ENCODE results near the gene ZACN.

Gene ZACN

DNA sequence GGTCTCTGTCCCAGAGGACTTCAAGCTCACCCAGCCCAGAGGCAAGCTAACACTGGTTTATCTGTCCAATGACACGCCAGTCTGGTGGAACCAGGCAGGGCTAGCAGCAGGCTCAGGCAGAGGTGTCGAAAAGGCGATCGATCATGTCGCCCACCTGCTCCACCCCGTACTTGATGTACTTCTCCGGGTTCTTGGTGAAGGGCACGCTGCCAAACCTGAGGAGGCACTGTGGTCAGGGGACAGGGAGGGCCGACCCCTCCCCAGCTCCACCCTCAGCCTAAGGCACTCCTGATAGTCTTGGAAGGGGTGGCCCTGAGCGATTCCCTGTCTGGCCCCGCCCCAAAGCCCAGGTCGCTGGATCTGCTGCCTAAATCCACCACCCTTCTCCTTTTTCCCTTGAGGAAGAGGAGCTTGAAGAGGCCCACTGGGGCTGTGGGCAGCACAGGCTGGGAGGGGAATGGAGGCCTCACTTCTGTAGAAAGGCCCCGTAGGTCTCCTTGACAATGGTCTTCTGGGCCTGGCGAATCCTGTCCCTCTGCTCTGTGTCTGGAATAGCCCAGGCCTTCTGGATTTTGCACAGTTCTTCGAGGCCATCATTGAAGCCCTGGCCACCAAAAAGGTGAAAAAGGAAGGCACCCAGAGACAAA, 4.7 kb downstream of the ZACN start:
- DNase-seq: no peak

DNA sequence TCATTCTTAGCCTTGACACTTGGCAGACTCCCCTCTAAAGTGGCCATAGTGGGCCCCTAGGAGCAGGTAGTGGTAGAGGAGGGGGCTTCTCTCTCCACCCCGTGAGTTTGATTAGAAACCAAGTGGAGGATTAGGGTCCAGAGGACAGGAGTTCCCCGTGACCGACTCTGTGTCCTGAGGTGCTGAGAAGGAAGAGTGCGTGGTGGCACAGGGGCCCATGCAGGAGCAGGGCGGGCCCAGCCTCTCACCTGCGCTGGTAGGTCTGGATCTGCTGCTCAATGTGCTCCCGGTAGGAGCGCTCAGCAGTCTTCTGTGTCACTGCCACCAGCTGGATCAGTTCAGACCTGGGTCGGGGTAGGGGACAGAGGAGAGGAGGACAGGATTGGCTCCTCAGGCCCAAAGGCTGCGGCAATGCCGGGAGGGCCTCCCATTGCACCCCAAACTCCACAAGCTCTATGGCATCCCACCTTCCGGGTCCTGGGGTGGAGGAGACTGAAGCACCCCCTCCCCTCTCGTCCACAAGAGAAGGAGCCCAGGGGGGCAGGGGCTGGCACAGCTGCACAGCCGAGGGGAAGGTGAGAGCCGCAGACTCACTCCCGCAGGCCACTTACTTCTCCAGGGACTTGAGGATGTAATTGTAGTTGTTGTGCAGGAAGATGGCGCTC, 6.2 kb downstream of the ZACN start:
- DNase-seq: no peak

DNA sequence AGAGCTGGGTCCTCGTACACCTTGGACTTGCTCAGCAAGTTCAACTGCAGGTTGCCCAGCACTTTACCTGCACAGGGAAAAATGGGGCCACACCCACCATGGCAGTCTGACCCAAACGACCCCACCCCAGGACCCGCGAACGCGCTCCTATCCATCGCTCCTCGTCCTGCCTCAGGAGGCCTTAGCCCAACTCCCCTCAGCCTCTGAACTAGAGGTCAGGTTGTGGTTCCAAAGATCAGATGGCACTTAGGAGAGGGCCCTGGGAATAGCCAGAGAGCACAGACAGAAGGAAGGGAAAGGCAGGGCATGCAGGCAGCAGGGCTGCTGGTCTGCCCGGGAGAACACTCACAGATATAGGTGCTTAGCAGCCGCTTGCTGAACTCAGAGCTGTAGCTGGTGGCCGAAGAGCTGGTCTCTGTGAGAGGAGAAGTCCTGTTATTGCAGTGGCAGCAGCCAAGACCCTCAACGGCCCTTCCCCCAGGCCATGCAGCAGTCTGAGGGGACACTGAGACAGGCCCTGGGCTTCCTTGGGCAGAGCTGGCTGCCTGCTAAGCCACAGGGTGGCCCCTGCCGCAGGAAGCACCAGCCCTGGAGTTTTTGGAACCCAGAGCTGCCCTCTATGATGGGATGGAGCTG, 6.9 kb downstream of the ZACN start:
- DNase-seq: no peak

DNA sequence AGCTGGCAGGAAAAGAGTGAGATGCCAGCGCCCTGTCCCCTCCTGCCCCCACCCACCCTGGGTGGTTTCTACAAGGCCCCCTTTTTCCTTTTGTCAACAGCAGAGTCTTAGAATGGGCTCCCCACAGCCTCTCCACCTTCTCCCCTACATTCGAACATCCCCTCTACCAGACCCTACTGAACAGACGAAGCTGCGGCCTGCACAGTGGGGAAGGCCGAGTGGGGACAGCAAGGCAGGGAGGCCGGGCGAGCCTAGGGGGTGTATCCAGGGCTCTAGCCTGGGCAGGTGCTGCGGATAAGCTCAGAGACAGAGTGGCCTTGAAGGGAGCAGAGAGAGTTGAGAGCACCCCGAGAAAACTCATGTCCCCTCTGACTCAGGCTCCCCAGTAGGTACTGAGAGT, 7.4 kb downstream of the ZACN start:
- DNase-seq: no peak

DNA sequence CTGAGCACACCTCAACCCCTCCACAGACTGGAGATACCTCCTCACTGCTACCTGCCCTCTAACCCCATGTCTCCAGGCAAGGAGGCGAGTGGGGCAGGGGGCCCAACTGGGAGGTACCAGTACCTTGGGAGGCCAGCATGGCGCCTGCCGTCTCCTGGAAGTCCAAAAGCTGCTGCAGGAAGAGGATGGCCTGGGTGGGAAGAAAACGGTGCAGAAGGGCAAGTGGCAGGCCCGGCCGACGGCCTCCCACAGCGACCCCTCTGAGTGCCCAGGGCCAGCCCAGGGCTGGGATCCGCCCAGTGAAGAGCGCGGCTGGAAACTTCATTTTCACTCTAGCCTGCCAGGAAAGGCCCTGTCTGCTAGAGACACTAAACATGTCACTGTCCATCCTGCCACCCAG, 8.5 kb downstream of the ZACN start:
- DNase-seq: no peak

DNA sequence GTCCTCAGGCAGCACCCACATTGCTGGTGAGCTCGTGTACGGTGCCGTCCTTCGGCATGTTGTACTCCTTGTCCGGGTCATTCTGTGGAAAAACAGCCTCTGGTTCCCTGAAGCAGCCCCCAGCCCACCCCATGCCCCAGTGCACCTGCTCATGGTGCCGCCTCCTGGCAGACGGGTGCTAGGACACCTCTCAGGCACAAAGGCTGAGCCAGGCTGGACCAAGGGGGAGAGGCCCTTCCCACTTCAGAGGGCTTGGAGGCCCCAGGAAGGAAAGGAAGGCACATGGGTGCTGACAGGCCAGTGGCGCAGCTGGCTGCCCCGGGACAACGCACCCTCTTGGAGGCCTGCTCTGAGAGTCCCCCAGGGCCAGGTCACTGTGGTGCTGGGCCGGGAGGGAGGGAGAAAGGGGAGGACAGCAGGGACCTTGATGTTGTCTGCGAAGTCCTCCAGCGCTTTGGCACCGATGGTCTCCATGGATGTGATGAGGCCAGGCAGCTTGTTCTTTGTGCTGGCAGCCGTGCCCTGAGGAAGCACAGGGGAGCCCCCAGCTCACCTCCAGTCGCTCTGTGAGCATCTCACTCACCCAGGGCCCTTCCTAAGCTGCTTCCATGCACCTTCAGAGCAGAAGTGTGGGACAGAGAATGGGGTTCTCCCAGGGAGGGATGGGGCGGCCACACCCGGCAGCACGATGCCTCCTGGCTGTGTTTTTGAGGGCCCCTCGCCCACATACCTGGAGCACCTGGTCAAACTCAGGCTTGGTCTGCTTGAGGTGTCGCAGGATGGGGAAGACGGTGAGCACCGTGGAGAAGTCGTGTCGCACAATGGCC, 9.3 kb downstream of the ZACN start:
- no peak for DNase-seq

DNA sequence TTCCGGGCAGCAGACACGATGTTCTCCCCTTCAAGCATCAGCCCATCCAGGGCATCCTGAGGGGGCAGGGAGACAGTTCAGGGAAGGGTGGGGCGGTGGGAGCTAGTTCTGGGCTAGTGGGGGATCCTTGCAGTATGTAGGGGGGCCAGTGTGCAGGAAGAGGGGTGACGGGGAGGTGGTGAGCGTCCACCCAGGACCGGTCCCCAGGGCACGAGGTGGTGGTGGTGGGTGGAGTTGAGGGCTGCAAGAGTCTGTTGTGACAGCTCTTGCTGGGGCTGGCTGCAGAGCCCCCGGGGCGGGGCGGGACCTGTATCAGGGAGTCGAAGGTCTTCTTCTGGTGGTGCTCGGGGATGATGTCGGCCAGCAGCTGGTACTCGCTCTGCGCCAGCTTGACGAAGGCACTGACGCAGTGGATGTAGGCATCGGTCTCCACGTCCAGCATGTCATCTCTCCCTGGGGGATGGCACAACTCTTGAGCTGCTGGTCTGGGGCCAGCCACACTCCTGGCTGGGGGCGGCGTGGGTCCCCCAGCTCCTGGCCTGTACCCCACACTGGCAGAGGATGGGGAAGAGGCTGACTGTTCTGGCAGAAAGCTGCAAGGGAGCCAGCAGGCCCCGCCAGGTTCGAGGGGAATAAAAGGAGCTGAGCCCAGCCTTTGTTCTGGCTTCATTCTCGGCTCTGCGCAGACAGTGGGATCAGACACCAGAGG, 10.0 kb downstream of the ZACN start:
- DNase-seq: no peak

DNA sequence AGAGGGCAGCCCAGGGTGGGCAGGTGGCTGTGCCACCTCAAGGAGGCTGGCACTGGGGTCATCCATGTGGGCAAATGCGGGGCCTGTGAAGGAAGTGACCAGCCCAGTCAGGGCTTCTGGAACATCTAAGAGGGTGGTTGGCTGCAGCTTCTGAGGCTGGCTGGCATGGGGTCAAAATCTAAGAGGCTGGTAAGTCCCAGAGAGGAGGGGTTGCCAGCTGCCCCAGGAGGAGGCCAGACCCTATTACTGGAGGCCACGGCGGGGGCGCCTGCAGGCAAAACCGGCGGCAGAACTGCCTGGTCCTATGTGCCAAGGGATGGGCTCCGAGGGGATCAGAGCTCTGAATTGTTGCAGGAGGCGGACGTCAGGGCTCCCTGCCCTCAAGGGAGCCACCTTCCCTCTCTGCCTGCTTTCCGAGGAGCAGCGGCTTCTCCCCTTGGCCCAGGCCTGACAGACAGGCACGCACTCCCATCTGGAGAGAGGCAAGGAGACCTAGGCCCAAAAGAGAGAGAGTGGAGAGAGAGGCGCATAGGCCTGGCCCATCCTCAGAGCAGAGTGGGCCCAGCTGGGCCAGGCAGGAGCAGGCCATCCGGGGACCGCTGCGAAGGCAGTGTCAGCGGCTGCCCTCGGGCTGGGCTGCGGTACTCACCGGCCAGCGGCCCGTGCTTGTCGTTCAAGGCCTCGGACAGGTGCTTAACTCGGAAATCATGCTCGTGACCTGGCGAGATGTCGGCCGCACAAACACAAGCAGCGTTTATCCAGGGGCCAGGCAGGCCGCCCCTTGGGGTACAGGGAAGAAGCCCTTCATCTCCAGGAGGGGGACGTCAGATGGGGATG, 10.9 kb downstream of the ZACN start:
- DNase-seq: no peak

DNA sequence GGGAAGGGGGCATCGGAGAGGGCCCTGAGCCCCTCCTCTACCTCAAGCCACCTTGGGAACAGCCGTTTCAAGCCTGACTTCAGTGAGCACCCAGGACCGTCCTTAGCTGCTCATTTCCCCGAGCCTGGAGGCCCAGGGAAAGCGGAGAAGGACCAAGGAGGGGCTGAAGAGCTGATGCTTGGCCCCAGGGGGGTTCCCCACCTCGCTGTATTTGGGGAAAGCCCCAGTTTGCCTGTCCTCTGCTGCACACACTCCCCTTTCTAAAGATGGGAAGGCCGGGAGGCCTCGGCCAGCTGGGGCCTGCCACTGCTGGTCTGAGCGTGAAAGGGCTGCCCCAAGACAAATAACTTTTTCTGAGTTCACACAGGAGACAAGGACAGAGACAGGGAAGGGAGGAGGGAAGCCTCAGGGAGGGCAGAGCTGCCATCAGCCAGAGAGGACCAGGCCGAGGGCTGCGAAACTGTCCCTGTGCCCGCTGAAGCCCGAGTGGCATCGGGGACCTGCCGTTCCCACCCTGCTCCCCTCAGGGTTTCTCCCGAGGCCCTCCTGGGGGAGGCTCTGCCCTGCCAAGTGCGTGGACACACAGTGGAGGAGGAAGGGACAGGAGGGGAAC, 11.6 kb downstream of the ZACN start:
- DNase-seq: no peak

DNA sequence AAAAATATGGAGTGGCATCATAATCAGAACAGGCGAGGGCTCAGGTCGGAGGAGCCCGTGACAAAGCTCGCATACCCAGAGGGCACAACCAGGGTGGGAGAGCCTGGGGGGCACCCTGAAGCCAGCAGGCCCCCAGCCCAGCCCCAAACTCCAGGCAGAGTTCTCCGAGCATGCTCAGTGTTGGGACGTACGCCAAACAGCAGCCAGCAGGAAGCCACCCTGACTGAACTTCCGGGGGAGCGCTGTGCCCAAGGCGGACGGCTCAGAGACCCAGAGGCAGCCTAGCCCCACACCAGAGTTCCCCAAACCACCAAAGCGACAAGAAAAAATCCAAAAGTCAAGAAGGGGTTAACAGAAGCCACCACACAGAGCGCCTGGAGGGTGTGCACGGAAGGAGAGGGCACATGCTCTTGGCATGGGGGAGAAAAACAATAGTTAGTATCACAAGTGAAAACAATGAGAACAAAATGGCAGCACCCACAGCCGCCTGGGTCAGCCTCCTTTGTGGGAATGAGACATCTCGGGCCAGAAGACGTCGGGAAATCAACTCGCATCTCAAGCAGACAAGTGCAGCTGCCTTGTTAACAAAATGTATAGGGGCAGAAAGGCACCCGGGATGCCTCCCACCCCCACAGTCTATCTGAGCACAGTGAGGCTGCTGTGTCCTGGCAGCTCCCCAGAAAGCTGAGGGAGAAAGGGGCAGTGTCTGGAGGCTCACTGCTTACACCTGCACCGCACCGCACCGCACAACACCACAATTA, 12.7 kb downstream of the ZACN start:
- DNase-seq: no peak

DNA sequence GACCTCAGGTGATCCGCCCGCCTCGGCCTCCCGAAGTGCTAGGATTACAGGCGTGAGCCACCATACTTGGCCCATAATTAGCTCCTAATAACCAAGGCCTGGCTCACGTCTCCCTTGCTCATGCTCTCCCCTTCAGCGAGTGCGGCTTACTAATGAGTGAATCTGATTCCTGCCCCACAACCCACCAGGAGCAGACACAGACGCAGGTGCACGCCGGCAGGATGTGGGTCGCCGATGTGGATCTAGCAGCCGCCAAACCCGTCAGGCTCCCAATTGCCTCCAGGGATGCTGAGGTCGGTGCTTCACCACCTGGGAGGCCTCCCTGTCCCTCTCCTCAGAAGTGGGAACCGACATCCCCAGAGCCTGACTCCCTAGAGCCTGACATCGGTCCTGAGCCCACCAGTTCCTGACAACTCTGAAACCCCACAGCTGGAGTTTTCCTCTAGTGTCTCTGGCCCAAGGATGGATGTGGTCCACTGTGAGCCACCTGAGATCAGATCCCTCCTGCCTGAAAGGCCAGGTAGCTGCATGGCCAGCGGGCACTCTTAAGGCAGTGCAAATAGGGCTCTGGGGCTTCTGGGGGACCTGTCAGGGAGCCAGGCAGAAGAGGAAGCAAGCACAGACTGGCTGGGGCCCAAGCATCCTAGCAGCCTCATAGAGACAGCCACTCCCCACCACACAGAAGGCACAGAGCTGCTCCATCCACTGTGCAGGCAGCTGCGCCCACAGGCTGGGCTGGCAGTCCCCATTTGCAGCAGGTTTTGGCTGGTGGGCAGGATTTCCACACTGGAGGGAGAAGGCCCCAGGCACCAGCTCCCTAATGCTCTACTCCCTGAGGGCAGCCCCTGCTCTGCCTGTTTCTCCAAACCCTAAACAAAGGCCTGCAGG, 13.8 kb downstream of the ZACN start:
- DNase-seq: no peak

DNA sequence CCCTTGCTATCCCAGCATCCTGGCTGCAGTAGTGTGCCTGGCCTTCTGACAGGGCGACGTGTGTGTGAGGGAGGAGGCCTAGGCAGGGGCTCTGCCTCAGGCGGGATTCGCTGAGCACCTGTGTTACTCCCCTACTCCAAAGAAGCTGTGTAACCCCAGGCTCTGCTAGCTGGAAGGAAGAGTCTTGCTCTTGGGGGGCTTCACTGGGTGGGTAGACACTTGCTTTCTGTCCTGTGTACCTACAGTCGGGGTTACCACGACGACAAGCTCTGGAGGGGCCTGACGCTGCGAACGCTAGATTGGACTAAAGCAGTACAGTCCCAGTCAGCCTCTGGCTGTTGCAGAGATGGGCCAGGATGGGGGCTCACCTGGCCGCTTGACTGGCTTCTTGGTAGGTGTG, 15.1 kb downstream of the ZACN start:
- DNase-seq: no peak

DNA sequence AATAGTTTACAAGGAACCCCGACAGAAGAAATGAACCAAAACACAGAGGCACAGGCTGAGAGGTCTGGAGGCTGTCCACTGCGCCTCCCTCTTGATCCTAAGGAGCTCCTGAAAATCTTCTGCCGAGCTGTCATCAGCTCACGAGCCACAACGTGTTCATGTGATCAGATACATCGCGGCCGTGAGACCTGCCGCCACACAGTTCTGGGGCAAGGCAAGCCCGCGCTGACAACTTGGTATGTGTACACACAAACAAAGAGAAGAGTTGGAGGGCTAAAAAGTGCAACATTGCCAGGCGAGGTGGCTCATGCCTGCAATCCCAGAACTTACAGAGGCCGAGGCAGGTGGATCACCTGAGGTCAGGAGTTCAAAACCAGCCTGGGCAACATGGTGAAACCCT, 17.0 kb downstream of the ZACN start:
- no peak for DNase-seq

DNA sequence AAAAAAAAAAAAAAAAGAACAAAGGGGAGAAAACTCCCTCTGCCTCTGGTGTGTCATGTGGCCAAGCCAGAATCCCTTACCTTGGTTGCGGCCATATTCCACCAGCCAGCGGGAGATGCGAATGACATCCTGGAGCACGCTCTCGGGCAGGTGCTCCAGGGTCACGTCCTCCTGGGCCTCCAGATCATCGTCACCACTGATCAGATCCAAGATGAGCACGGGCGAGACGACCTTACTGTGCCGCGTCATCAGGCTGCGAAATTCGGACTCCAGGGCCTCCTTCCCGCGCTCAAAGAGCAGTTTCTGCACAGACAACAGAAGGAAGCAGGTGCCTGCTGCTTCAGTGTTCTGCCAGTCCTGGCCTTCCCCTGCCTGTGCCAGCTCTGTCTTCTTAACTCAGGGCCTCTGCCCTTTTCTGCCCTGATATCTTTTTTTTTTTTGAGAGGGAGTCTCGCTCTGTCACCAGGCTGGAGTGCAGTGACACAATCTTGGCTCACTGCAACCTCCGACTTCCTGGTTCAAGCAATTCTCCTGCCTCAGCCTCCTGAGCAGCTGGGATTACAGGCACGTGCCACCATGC, 18.8 kb downstream of the ZACN start:
- DNase-seq: no peak

DNA sequence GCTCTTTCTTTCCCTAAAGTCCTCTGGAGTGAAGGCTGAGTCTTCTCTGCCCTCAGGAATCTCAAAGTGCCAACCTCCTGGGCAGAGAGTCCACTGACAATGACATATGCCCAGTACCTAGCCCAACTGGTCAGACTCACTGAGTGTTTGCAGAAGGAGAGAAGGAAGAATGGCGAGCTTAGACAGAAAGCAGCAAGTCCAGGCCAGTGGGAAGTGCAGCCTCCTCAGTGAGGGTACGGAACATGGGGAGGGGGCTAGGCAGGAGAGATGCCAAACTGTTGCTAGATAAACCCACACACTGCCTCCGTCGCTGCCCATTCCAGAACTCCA, 23.9 kb downstream of the ZACN start:
- no peak for DNase-seq

DNA sequence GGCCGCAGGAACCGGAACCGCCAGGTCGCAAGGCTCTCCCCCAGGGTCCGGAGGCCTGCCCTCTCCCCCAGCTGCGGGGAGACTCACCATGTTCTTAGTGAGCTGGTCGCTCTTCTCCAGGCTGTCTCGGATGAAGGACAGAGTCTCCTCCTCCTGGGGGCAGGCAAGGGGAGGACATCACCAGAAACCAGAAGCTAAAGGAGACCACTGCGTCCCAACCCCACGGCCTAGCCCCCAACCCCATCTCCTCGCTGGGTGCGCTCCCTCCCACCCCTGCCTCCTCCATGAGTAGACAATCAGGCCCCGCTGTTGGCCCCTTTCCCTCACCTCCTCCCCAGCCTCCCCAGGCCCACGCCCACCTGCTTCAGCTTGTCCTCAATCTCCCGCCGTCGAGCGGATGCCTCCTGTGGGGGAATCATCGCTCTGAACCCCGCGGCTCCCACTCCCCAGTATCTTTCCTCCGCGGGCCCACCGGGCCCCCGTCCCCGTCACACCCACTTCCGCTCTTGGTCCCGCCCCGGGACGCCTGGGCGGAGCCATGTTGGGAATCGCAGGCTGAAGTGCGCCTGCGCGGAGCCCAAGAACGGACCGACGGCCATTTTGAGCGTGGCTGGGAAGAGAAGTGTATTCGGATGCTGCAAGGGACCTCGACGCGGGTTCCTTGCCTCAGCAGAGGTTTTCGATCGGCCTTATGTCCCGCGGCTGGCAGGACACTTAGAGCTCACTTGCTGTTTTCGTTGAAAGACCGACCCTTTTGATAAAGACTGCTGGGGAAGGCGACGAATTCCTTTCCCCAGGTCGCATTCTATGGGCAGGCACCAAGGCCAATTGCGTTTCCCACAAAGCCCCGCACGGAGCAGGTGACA, 24.5 kb downstream of the ZACN start, which contains the start of gene EXOC7:
EXOC7 (minus strand) TSS at position 514 of the 866 bp plus-strand sequence; CDS start at position 419, 95 bp downstream.
- peak; percentile 88 for DNase-seq

DNA sequence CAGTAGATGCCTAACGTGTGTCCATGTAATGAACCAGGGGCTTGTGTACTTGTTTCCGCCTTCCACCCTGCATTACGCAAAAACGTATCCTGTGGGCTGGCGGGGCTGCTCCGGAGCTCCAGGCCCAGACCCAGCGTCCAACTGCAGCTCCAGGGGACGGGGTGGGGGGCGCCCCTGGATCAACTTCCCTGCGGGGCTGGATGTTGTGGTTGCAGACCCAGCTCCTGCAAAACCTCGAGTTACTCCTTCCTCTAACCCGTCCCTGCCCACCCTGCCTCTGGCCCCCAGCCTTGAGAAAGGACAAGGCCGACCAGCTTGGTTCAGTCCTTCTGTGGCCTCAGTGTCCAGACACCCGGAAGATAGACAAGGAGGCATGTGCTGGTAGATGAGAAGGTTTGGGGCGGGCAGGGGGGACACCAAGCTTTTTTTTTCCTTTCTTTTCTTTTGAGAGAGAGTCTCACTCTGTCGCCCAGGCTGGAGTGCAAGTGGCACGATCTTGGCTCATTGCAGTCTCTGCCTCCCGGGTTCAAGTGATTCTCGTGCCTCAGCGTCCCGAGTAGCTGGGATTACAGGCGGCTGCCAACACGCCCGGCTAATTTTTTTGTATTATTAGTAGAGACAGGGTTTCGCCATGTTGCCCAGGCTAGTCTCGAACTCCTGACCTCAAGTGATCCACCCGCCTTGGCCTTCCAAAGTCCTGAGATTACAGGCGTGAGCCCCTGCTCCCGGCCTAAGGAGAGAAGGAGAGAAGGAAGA, 25.3 kb downstream of the ZACN start:
- peak; percentile 16 for DNase-seq

DNA sequence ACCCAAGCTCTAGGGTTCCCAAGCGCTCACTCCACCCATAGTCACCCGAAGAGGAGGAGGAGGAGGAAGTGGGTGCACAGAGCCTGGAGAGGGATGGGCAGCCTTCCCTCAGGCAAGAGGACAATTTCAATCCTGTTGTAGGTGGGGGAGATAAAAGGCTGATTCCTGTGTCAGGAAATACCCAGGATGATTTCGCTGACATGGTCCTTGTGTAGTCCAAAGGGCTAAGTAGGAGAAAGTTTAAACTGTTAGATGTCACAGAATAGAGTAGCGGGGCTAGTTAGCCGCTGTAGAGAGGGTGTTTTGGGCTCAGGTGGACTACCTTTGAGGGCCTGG, 25.9 kb downstream of the ZACN start:
- DNase-seq: no peak
